BLaER1 (cell line): Measurements from ENCODE around the gene ARPC2.

Experiments
- H3K27ac ChIP-seq: shearing (Covaris generic); formaldehyde crosslinking; 2 replicates; pipeline ENCODE4 v1.8.1; 2022
- H3K27me3 ChIP-seq: shearing (Covaris generic); formaldehyde crosslinking; 2 replicates; pipeline ENCODE4 v1.8.1; 2022
- H3K36me3 ChIP-seq: shearing (Covaris generic); formaldehyde crosslinking; 2 replicates; pipeline ENCODE4 v1.8.1; 2022
- H3K4me1 ChIP-seq: shearing (Covaris generic); formaldehyde crosslinking; 2 replicates; pipeline ENCODE4 v1.8.1; 2022
- H3K4me2 ChIP-seq: shearing (Covaris generic); formaldehyde crosslinking; 2 replicates; pipeline ENCODE4 v1.8.1; 2022
- H3K4me3 ChIP-seq: shearing (Covaris generic); formaldehyde crosslinking; 2 replicates; pipeline ENCODE4 v1.8.1; 2022
- H3K9ac ChIP-seq: shearing (Covaris generic); formaldehyde crosslinking; 2 replicates; pipeline ENCODE4 v1.8.1; 2022
- H3K9me3 ChIP-seq: shearing (Covaris generic); formaldehyde crosslinking; 2 replicates; pipeline ENCODE4 v1.8.1; 2022
- H4K20me1 ChIP-seq: shearing (Covaris generic); formaldehyde crosslinking; 2 replicates; pipeline ENCODE4 v1.8.1; 2022
- Cebpa-rat ChIP-seq: shearing (Covaris generic); IDR thresholded peaks from 2 replicates; pipeline ENCODE4 v1.8.1; 2022

The ARPC2 gene

DNA sequence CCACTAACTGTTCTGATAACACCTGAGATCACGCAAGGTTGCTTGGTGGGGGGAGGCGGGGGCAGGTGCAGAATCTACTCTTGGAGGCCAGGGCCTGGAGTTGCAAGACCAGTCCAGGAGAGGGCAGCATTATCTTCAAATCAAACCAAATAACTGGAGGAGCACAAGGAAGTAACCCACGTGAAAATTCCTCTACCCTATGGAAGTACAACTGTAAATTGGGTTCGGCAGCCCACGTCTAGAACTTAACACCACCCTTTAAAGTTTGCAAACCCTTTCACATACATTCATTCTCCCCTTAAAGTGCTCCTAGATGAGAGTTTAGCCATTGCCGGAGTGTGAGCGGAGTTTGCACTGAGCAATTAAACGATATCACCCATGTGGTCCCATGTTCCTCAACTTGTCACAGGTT lies 30.6 kb upstream of the ARPC2 start:
- Histone ChIP-seq H3K27ac (no peak overlapping the region), H3K4me2 (no peak overlapping the region), H3K4me3 (no peak overlapping the region), H3K4me1 (no peaks in the 10 kb centered on the region), H3K9me3 (no peaks in the 10 kb centered on the region), H3K9ac (no peak overlapping the region), H4K20me1 (no peaks in the 10 kb centered on the region), H3K27me3 (no peaks in the 10 kb centered on the region), H3K36me3 (no peaks in the 10 kb centered on the region)
- TF ChIP-seq Cebpa-rat, result no peak

DNA sequence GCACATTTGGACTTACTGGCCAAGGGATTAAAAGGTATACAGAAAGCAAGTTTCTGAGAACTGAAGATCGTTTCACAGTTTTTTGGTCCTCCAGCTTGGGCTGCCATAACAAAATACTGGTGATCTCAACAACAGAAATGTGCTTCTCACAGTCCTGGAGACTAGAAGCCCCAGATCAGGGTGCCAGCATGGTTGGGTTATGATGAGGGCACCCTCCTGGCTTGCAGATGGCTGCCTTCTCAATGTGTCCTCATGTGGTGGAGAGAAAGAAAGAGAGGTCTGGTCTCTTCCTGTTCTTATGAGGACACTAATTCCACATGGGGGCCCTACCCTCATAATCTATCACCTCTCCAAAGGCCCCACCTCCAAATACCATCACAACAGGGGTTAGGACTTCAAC lies 30.1 kb upstream of the ARPC2 start:
- Histone ChIP-seq H3K36me3 (no peaks in the 10 kb centered on the region), H3K4me2 (no peak overlapping the region), H3K4me3 (no peak overlapping the region), H3K9ac (no peak overlapping the region), H3K27me3 (no peaks in the 10 kb centered on the region), H3K4me1 (no peaks in the 10 kb centered on the region), H3K9me3 (no peaks in the 10 kb centered on the region), H4K20me1 (no peaks in the 10 kb centered on the region), H3K27ac (no peak overlapping the region)
- no peak for TF ChIP-seq Cebpa-rat

DNA sequence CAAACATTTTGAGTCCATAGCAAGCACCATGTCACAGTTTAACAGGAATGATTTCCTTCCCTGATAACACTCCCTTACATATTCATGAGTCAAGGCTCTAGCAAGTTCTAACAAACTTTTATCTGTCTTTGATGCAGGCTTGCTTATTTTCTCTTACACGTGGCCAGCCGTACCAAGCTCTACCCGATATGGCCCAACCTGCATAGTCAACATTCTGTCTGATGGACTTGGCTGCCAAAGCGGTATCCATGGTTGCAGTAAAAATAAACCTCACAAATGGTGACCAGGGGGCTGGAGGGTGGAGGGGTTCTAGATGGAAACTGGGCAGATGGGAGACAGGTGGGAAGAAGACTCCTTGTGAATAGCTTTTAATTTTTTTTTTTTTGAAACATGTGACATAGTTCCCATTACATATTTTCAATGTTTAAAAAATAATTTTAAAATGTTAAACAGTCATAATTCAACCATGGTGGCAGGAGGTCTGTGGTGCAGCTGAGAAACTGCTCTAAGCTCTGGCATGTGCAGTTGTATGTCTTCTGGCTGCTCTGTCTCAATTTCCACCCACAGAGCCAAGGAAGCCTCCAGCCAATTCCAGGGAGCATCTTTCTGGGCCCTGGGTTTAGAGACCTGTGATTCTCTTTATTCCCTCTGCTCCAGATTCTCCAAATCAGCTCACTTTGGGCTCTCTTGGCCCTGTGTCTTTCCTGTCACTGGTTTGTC lies 29.5 kb upstream of the ARPC2 start:
- no peak overlapping the region for H3K27ac ChIP-seq
- H3K9ac ChIP-seq, result no peak overlapping the region
- no peak for TF ChIP-seq Cebpa-rat
- H3K4me2 ChIP-seq, result no peak overlapping the region
- H3K36me3 ChIP-seq, result no peaks in the 10 kb centered on the region
- no peak overlapping the region for H3K4me3 ChIP-seq
- H4K20me1 ChIP-seq, result no peaks in the 10 kb centered on the region
- H3K27me3 ChIP-seq, result no peaks in the 10 kb centered on the region
- no peaks in the 10 kb centered on the region for H3K9me3 ChIP-seq
- no peaks in the 10 kb centered on the region for H3K4me1 ChIP-seq

DNA sequence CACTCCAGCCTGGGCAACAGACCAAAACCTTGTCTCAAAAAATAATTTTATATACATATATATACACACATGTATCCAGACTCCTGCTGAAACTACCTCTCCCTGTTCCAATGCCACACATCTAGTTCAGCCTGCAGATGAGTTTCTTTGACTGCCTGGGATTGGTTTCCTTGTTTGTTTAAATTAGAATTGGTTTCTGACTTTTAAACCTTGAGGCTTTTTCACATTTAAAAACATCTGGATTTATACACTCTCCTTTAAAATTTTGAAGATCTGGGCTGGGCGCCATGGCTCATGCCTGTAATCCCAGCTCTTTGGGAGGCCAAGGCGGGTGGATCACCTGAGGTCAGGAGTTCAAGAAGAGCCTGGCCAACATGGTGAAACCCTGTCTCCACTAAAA lies 28.5 kb upstream of the ARPC2 start:
- Histone ChIP-seq H3K4me2 (no peak overlapping the region), H3K27me3 (no peaks in the 10 kb centered on the region), H3K9me3 (no peaks in the 10 kb centered on the region), H3K9ac (no peak overlapping the region), H3K4me1 (peaks cover 4% of the 10 kb centered on the region; the same call in 1 of the 2 replicates), H3K27ac (no peak overlapping the region), H3K36me3 (no peaks in the 10 kb centered on the region), H4K20me1 (no peaks in the 10 kb centered on the region), H3K4me3 (no peak overlapping the region)
- TF ChIP-seq Cebpa-rat, result no peak

DNA sequence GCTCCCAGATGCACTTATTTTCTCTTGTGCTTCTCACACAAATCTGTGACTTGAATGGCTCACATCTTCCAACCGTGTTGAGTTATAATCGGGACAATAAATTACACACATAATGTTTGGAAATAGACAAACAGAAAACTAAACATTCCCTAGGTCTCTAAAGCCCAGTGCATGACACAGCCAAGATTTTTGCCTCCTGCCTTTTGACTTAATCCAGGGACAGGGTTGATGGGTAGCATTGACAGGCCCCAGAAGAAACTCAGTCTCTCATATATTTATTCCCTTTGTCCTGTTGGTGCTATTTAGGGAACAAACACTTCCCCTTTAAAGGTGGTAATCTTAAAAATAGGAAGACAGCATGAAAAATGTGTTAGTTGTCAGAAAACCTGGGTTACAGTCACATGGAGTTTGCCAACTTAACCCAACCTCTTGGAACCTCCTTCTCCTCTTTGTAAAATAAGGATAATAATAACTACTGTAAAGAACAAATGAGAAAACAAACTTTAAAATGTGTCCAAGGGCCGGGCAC lies 24.0 kb upstream of the ARPC2 start:
- Histone ChIP-seq H3K4me2 (no peak overlapping the region), H3K27me3 (no peaks in the 10 kb centered on the region), H3K4me1 (peaks cover 8% of the 10 kb centered on the region; the same call in 1 of the 2 replicates), H3K36me3 (no peaks in the 10 kb centered on the region), H3K4me3 (no peak overlapping the region), H3K27ac (no peak overlapping the region), H3K9me3 (no peaks in the 10 kb centered on the region), H4K20me1 (no peaks in the 10 kb centered on the region), H3K9ac (no peak overlapping the region)
- TF ChIP-seq Cebpa-rat, result no peak

DNA sequence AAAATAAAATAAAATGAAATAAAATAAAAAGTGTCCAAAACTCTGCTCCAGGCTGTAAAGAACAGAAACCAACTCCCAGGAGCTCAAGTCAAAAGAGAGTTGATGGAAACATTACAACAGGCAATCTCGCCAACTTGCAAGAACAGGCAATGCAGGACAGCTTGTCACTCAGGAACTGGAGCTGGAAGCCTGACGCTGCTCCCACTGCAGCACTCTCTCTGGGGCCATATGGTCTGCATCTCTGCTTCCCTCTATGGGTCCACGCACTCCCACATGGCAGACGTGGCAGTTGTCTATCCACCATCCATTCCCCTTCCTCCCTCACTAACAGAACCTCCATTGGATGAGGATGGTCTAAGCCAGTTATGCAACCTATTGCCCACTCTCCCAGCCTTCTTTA lies 23.3 kb upstream of the ARPC2 start:
- no peak overlapping the region for H3K4me2 ChIP-seq
- H3K4me1 ChIP-seq, result peaks cover 8% of the 10 kb centered on the region; the same call in 1 of the 2 replicates
- no peaks in the 10 kb centered on the region for H3K9me3 ChIP-seq
- TF ChIP-seq Cebpa-rat, result no peak
- H4K20me1 ChIP-seq, result no peaks in the 10 kb centered on the region
- no peak overlapping the region for H3K27ac ChIP-seq
- no peaks in the 10 kb centered on the region for H3K27me3 ChIP-seq
- H3K36me3 ChIP-seq, result no peaks in the 10 kb centered on the region
- no peak overlapping the region for H3K9ac ChIP-seq
- H3K4me3 ChIP-seq, result no peak overlapping the region

DNA sequence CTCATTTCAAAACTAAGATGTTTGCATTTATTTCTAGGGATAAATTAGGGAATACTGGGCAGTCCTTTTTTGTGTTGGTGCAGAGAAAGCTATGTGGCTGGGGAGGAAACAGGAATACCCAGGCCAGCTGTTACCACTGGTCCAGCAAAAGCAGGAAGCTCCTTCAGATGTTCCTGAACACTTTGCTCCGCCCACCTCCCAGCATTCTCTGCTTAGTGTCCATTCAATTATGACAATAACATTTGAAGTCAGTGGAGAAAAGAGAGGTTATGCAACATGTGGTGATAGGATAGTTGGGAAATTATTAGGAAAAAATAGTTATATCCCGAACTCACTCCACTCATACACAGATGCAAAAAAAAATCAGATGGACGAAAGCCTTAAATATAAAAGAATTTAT lies 22.1 kb upstream of the ARPC2 start:
- Histone ChIP-seq H3K36me3 (no peaks in the 10 kb centered on the region), H3K27me3 (no peaks in the 10 kb centered on the region), H3K4me3 (no peak overlapping the region), H3K4me2 (no peak overlapping the region), H3K4me1 (peaks cover 8% of the 10 kb centered on the region; the same call in 1 of the 2 replicates), H3K9ac (no peak overlapping the region), H3K9me3 (no peaks in the 10 kb centered on the region), H4K20me1 (no peaks in the 10 kb centered on the region), H3K27ac (no peak overlapping the region)
- no peak for TF ChIP-seq Cebpa-rat

DNA sequence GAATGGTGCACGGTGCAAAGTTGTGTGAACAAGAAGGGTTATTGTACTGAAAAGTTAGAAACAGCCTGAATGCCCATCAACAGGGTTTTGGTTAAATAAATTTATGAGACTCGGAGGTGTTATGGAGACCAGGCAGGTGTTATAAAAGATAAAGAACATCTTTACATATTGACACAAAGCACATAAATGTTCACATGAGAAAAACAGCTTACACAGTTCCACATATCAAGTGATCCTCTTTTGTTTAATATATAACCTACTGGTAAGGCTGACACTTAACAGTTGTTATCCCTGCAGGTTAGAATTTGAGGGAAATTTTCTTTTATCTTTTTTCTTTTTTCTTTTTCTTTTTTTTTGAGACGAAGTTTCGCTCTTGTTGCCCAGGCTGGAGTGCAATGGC lies 20.0 kb upstream of the ARPC2 start:
- no peak overlapping the region for H3K4me2 ChIP-seq
- no peak for TF ChIP-seq Cebpa-rat
- no peak overlapping the region for H3K9ac ChIP-seq
- H3K9me3 ChIP-seq, result no peaks in the 10 kb centered on the region
- H3K27ac ChIP-seq, result no peak overlapping the region
- H3K4me1 ChIP-seq, result peaks cover 8% of the 10 kb centered on the region; the same call in 1 of the 2 replicates
- no peaks in the 10 kb centered on the region for H3K27me3 ChIP-seq
- H4K20me1 ChIP-seq, result no peaks in the 10 kb centered on the region
- H3K4me3 ChIP-seq, result no peak overlapping the region
- H3K36me3 ChIP-seq, result no peaks in the 10 kb centered on the region

DNA sequence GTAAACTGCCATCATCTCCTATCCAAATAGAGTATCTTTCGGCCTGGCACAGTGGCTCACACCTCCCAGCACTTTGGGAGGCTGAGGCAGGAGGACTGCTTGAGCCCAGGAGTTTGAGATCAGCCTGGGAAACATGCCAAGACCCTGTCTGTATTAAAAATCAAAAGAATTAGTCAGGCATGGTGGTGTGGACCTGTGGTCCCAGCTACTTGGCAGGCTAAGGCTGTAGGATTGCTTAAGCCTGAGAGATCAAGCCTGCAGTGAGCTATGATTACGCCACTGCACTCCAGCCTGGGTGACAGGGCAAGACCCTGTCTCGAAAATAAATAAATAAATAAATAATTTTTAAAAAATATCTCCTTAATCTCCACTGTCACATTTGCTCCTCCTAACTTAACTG lies 14.7 kb upstream of the ARPC2 start:
- no peak overlapping the region for H3K4me2 ChIP-seq
- H3K9me3 ChIP-seq, result no peaks in the 10 kb centered on the region
- H3K27me3 ChIP-seq, result no peaks in the 10 kb centered on the region
- no peaks in the 10 kb centered on the region for H3K4me1 ChIP-seq
- H3K36me3 ChIP-seq, result no peaks in the 10 kb centered on the region
- H3K9ac ChIP-seq, result no peak overlapping the region
- no peaks in the 10 kb centered on the region for H4K20me1 ChIP-seq
- no peak overlapping the region for H3K4me3 ChIP-seq
- no peak overlapping the region for H3K27ac ChIP-seq
- no peak for TF ChIP-seq Cebpa-rat

DNA sequence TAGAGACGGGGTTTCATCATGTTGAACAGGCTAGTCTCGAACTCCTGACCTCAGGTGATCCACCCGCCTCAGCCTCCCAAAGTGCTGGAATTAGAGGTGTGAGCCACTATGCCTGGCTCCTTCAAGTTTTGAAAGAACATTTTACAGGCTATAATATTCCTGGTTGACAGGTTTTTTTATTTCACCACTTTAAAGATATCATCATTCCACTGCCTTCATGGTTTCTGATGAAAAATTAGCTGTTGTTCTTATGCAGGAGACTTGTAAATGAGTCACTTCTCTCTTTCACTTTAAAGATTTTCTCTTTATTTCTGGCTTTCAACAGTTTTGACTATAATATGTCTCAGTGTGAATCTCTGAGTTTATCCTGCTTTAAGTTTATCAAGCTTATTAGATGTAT lies 7.9 kb upstream of the ARPC2 start:
- no peaks in the 10 kb centered on the region for H4K20me1 ChIP-seq
- H3K4me3 ChIP-seq, result no peak overlapping the region
- no peaks in the 10 kb centered on the region for H3K4me1 ChIP-seq
- H3K27ac ChIP-seq, result no peak overlapping the region
- H3K4me2 ChIP-seq, result no peak overlapping the region
- no peaks in the 10 kb centered on the region for H3K27me3 ChIP-seq
- no peak overlapping the region for H3K9ac ChIP-seq
- no peaks in the 10 kb centered on the region for H3K36me3 ChIP-seq
- TF ChIP-seq Cebpa-rat, result no peak
- peaks cover 16% of the 10 kb centered on the region for H3K9me3 ChIP-seq

DNA sequence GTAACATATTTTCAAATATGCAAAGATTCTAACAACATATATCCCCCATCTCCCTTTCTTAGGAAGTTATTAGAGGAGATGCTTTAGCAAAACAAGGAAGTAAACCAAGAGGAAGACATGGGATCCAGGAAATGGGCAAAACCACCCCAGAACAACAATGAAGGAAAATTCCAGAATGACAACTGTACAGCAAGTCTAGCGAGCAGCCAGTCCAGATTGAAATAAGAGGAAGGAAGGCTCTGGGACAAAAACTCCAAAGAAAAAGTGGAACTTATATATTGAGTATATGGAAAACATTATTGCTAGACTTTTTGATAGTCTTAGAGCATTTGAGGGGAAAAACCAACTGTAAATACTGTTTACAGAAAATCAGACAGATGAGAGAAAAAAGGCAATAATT lies 2.9 kb upstream of the ARPC2 start:
- no peaks in the 10 kb centered on the region for H3K36me3 ChIP-seq
- H3K4me1 ChIP-seq, result peaks cover 20% of the 10 kb centered on the region
- H3K9me3 ChIP-seq, result peaks cover 11% of the 10 kb centered on the region
- H3K4me2 ChIP-seq, result no peak overlapping the region
- no peak overlapping the region for H3K4me3 ChIP-seq
- no peak overlapping the region for H3K9ac ChIP-seq
- peaks cover 17% of the 10 kb centered on the region for H4K20me1 ChIP-seq
- H3K27ac ChIP-seq, result no peak overlapping the region
- TF ChIP-seq Cebpa-rat, result no peak
- no peaks in the 10 kb centered on the region for H3K27me3 ChIP-seq
